Measurements from ENCODE around the gene DQX1. TPM values are rescaled to one million over a fixed set of nuclear protein-coding genes. Genes with fewer than 3 reads are reported as not detected.

DQX1 gene
- total and polyA plus RNA-seq, 4 donors: 0.05 to 1.0 (median 0.08) TPM; not detected in 1

DNA sequence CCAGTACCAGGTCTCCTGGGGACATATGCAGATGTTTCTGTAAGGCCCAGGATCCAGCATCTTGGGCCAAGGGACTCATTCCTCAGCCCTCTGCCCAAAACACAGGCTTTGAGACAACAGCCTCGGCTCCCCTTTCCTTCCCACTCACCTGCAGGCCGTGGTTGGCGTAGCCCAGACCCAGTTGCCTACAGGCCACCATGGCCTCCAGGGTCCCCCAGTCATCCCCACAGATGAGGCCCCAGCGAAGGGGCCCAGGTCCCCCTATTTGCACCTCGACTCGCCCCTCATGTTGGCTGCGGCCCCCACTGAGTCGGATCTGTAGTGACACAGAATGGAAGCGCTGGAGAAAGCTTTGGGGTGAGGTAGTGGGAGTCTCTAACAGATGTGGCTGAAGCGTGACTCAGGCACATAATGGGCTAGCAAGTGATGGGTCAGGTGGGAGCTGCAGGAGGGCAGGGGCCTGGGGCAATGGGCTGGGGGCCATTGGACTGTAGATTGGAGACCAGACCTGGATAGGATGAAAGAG lies 9.5 kb upstream of the DQX1 start:
- peaks cover 2 to 8% (median 7%) of the 10 kb centered on the region in 4 donors for H3K4me1 ChIP-seq (ENCODE audit: control insufficient read depth in 4 of 4, insufficient read depth in 4 of 4, low read length in 3 of 4)
- H3K36me3 ChIP-seq (ENCODE audit: control insufficient read depth in 4 of 4, insufficient read depth in 3 of 4, low read depth in 1 of 4, low read length in 3 of 4): peaks cover 0 to 6% (median 0%) of the 10 kb centered on the region in 4 donors
- H3K9me3 ChIP-seq (ENCODE audit: control insufficient read depth in 4 of 4, low read length in 3 of 4): no peaks in the 10 kb centered on the region
- no peak overlapping the region for H3K27ac ChIP-seq (ENCODE audit: low read depth in 1 of 2, low read length in 2 of 2)
- H3K9ac ChIP-seq (ENCODE audit: low read depth in 1 of 2, low read length in 2 of 2): no peak overlapping the region
- TF ChIP-seq JUND (IDR thresholded peaks at IDR 0.05): no peak
- no peaks in the 10 kb centered on the region for H3K27me3 ChIP-seq (ENCODE audit: control insufficient read depth in 4 of 4, insufficient read depth in 4 of 4, low read length in 3 of 4)
- no peak for DNase-seq (ENCODE audit: low spot score)
- 89% methylated on average over 10 of the region's 10 CpGs for WGBS
- H3K4me3 ChIP-seq (ENCODE audit: low read depth in 1 of 3, low read length in 3 of 3): no peak overlapping the region

- Histone ChIP-seq H3K27ac (ENCODE audit: low read depth in 1 of 2, low read length in 2 of 2) (no peak overlapping the region), H3K27me3 (ENCODE audit: control insufficient read depth in 4 of 4, insufficient read depth in 4 of 4, low read length in 3 of 4) (no peaks in the 10 kb centered on the region), H3K4me1 (ENCODE audit: control insufficient read depth in 4 of 4, insufficient read depth in 4 of 4, low read length in 3 of 4) (peaks cover 2 to 10% (median 7%) of the 10 kb centered on the region in 4 donors), H3K4me3 (ENCODE audit: low read depth in 1 of 3, low read length in 3 of 3) (no peak overlapping the region), H3K9ac (ENCODE audit: low read depth in 1 of 2, low read length in 2 of 2) (no peak overlapping the region), H3K36me3 (ENCODE audit: control insufficient read depth in 4 of 4, insufficient read depth in 3 of 4, low read depth in 1 of 4, low read length in 3 of 4) (peaks cover 0 to 6% (median 0%) of the 10 kb centered on the region in 4 donors), H3K9me3 (ENCODE audit: control insufficient read depth in 4 of 4, low read length in 3 of 4) (no peaks in the 10 kb centered on the region)
- DNase-seq (ENCODE audit: low spot score): no peak
- TF ChIP-seq RAD21 (IDR thresholded peaks at IDR 0.05) (no peak), FOXA1 (IDR thresholded peaks at IDR 0.05) (no peak), NR2F2 (IDR thresholded peaks at IDR 0.05) (no peak), JUND (IDR thresholded peaks at IDR 0.05) (no peak), FOXA2 (IDR thresholded peaks at IDR 0.05) (no peak), CTCF (IDR thresholded peaks at IDR 0.05; ENCODE audit: low read depth, low read length, missing input control) (no peak), GABPA (IDR thresholded peaks at IDR 0.05 in 1 of 2, conservative IDR thresholded peaks at IDR 0.05 in 1 of 2) (no peak), TAF1 (conservative IDR thresholded peaks at IDR 0.05) (no peak), HNF4A (conservative IDR thresholded peaks at IDR 0.05) (no peak), YY1 (IDR thresholded peaks at IDR 0.05) (no peak), ATF3 (IDR thresholded peaks at IDR 0.05) (no peak), HNF4G (IDR thresholded peaks at IDR 0.05) (no peak)
- TF ChIP-seq, protein P1, sequence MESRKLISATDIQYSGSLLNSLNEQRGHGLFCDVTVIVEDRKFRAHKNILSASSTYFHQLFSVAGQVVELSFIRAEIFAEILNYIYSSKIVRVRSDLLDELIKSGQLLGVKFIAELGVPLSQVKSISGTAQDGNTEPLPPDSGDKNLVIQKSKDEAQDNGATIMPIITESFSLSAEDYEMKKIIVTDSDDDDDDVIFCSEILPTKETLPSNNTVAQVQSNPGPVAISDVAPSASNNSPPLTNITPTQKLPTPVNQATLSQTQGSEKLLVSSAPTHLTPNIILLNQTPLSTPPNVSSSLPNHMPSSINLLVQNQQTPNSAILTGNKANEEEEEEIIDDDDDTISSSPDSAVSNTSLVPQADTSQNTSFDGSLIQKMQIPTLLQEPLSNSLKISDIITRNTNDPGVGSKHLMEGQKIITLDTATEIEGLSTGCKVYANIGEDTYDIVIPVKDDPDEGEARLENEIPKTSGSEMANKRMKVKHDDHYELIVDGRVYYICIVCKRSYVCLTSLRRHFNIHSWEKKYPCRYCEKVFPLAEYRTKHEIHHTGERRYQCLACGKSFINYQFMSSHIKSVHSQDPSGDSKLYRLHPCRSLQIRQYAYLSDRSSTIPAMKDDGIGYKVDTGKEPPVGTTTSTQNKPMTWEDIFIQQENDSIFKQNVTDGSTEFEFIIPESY (IDR thresholded peaks at IDR 0.05): no peak
- WGBS: 85% methylated on average over 12 of the region's 12 CpGs
These were observed 8.4 kb upstream of the DQX1 start for GRCh38 chr2:74534411-74534810.

DNA sequence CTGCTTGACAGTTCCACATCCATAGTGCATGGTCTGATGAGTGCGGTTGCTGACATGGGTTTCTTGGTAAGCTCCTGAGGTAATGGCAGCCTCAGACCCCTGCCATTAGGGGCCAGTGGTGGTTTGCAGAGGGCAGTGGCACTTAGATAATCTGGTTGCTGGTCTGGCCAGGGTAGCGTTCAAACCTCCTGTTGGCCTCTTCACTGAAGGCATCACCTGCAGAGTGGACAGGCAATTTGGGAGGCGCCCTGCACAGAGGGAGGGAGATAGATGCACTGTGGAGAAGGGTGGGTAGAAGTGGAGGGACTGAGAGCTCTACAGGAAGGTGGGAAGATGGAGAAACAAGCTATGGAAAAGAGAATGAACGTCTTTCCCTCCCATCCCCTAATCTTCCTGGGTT lies 7.4 kb upstream of the DQX1 start:
- Histone ChIP-seq H3K4me1 (ENCODE audit: control insufficient read depth in 4 of 4, insufficient read depth in 4 of 4, low read length in 3 of 4) (peaks cover 4 to 17% (median 13%) of the 10 kb centered on the region in 4 donors), H3K36me3 (ENCODE audit: control insufficient read depth in 4 of 4, insufficient read depth in 3 of 4, low read depth in 1 of 4, low read length in 3 of 4) (peaks cover 0 to 6% (median 0%) of the 10 kb centered on the region in 4 donors), H3K9me3 (ENCODE audit: control insufficient read depth in 4 of 4, low read length in 3 of 4) (no peaks in the 10 kb centered on the region), H3K4me3 (ENCODE audit: low read depth in 1 of 3, low read length in 3 of 3) (no peak overlapping the region), H3K27me3 (ENCODE audit: control insufficient read depth in 4 of 4, insufficient read depth in 4 of 4, low read length in 3 of 4) (no peaks in the 10 kb centered on the region), H3K9ac (ENCODE audit: low read depth in 1 of 2, low read length in 2 of 2) (no peak overlapping the region), H3K27ac (ENCODE audit: low read depth in 1 of 2, low read length in 2 of 2) (no peak overlapping the region)
- DNase-seq (ENCODE audit: low spot score): no peak
- WGBS: 86% methylated on average over 4 of the region's 4 CpGs
- TF ChIP-seq HNF4G (IDR thresholded peaks at IDR 0.05): no peak

Data from liver (tissue), 9 donors.